OCI-LY3 (cell line): Measurements from ENCODE around the gene BAG2.

ENCODE experiments used
- H2AFZ ChIP-seq: fragments of 200-600, 300-600 bp; shearing (Covaris generic); 2 replicates; pipeline ENCODE4 v1.6.0; 2014; ENCODE audit warnings: antibody characterized with exemption, low read depth, low read length
- H3K27ac ChIP-seq: fragments of 200-600, 300-600 bp; sonication (generic); 2 replicates; pipeline ENCODE4 v1.5.1; 2014; ENCODE audit warnings: mild to moderate bottlenecking, low read length, moderate library complexity, mixed read lengths
- H3K27me3 ChIP-seq: fragments of 200-600, 300-600 bp; sonication (generic); 2 replicates; pipeline ENCODE4 v1.6.1; 2014; ENCODE audit warnings: low read depth, low read length, mixed read lengths
- H3K36me3 ChIP-seq: fragments of 200-600, 300-600 bp; sonication (generic); replicated peaks from 2 replicates; pipeline ENCODE3; 2014; ENCODE audit warnings: low read depth, low read length, mixed read lengths
- H3K4me1 ChIP-seq: fragments of 300-600, 200-600 bp; sonication (generic); 2 replicates; pipeline ENCODE4 v1.6.1; 2014; ENCODE audit warnings: low read length, mixed read lengths
- H3K4me2 ChIP-seq: fragments of 200-600, 300-600 bp; sonication (generic); 2 replicates; pipeline ENCODE4 v1.6.1; 2014; ENCODE audit warnings: low read length, mixed read lengths
- H3K4me3 ChIP-seq: fragments of 300-600, 200-600 bp; sonication (generic); 2 replicates; pipeline ENCODE4 v1.5.1; 2014; ENCODE audit warnings: antibody characterized with exemption, mild to moderate bottlenecking, low read length, moderate library complexity
- H3K79me2 ChIP-seq: fragments of 300-600, 200-600 bp; shearing (Covaris generic); 2 replicates; pipeline ENCODE4 v1.6.1; 2014; ENCODE audit warnings: mild to moderate bottlenecking, low read length, mixed read lengths
- H3K9ac ChIP-seq: fragments of 300-600, 200-600 bp; shearing (Covaris generic); 2 replicates; pipeline ENCODE4 v1.6.0; 2014; ENCODE audit warnings: mild to moderate bottlenecking, low read length, moderate library complexity
- H3K9me3 ChIP-seq: fragments of 200-600, 300-600 bp; shearing (Covaris generic); 2 replicates; pipeline ENCODE4 v1.6.1; 2014; ENCODE audit warnings: low read length, mixed read lengths; ENCODE audit not compliant: insufficient read depth
- H4K20me1 ChIP-seq: fragments of 200-600, 300-600 bp; sonication (generic); 2 replicates; pipeline ENCODE4 v1.6.1; 2016; ENCODE audit warnings: low read length, mixed read lengths; ENCODE audit not compliant: insufficient read depth
- CTCF ChIP-seq: fragments of 200-600, 300-600 bp; sonication (generic); IDR thresholded peaks from 2 replicates; pipeline ENCODE4 v1.5.1; 2014; ENCODE audit warnings: antibody characterized with exemption, low read length, low read depth
- EZH2phosphoT487 ChIP-seq: fragments of 200-600 bp; shearing (Covaris generic); IDR thresholded peaks from 2 replicates; pipeline ENCODE4 v1.6.1; 2018; ENCODE audit warnings: antibody characterized with exemption, mixed run types, low read depth

The BAG2 gene

GRCh38 chr6:57162516-57162915 is 9.6 kb upstream of the BAG2 start:
- Histone ChIP-seq H3K4me2 (no peak overlapping the region), H2AFZ (no peak overlapping the region), H3K9ac (no peak overlapping the region), H3K27ac (no peak overlapping the region), H3K4me3 (no peak overlapping the region), H3K4me1 (no peaks in the 10 kb centered on the region), H4K20me1 (no peaks in the 10 kb centered on the region), H3K79me2 (no peaks in the 10 kb centered on the region), H3K9me3 (no peaks in the 10 kb centered on the region), H3K36me3 (peaks cover 60% of the 10 kb centered on the region), H3K27me3 (no peaks in the 10 kb centered on the region)
- no peak for TF ChIP-seq EZH2phosphoT487

- no peak overlapping the region for H2AFZ ChIP-seq
- H3K9ac ChIP-seq, result no peak overlapping the region
- no peaks in the 10 kb centered on the region for H4K20me1 ChIP-seq
- no peak overlapping the region for H3K4me2 ChIP-seq
- H3K27me3 ChIP-seq, result no peaks in the 10 kb centered on the region
- H3K79me2 ChIP-seq, result no peaks in the 10 kb centered on the region
- peaks cover 57% of the 10 kb centered on the region for H3K36me3 ChIP-seq
- TF ChIP-seq CTCF (no peak), EZH2phosphoT487 (no peak)
- no peak overlapping the region for H3K4me3 ChIP-seq
- no peaks in the 10 kb centered on the region for H3K4me1 ChIP-seq
- H3K27ac ChIP-seq, result no peak overlapping the region
- no peaks in the 10 kb centered on the region for H3K9me3 ChIP-seq
Observed at GRCh38 chr6:57163956-57164355, 8.2 kb upstream of the BAG2 start.

- H2AFZ ChIP-seq, result no peak overlapping the region
- no peaks in the 10 kb centered on the region for H3K79me2 ChIP-seq
- no peak overlapping the region for H3K27ac ChIP-seq
- H3K4me2 ChIP-seq, result no peak overlapping the region
- no peaks in the 10 kb centered on the region for H3K9me3 ChIP-seq
- H3K4me1 ChIP-seq, result no peaks in the 10 kb centered on the region
- no peaks in the 10 kb centered on the region for H3K27me3 ChIP-seq
- TF ChIP-seq EZH2phosphoT487, result no peak
- no peak for TF ChIP-seq CTCF
- peaks cover 57% of the 10 kb centered on the region for H3K36me3 ChIP-seq
- H3K9ac ChIP-seq, result no peak overlapping the region
- no peak overlapping the region for H3K4me3 ChIP-seq
- H4K20me1 ChIP-seq, result no peaks in the 10 kb centered on the region
Observed at GRCh38 chr6:57165080-57165479, 7.0 kb upstream of the BAG2 start.

- peaks cover 15% of the 10 kb centered on the region for H3K4me1 ChIP-seq
- TF ChIP-seq EZH2phosphoT487 (no peak), CTCF (no peak)
- H3K27ac ChIP-seq, result peak overlapping the region; percentile 65
- H3K27me3 ChIP-seq, result no peaks in the 10 kb centered on the region
- H3K9ac ChIP-seq, result peak overlapping the region; percentile 85
- peak overlapping the region; percentile 87 for H3K4me3 ChIP-seq
- H3K79me2 ChIP-seq, result peaks cover 58% of the 10 kb centered on the region
- H3K9me3 ChIP-seq, result no peaks in the 10 kb centered on the region
- H4K20me1 ChIP-seq, result 0 out of 2 replicates have a peak, but pooled peaks cover 10% of the 10 kb centered on the region
- H3K36me3 ChIP-seq, result peaks cover 10% of the 10 kb centered on the region
- peak overlapping the region; percentile 70 for H2AFZ ChIP-seq
- H3K4me2 ChIP-seq, result peak overlapping the region; percentile 91
Observed at GRCh38 chr6:57173056-57173885, 1.1 kb downstream of the BAG2 start.
